Lung microvascular endothelial cell (primary cell): ENCODE measurements around the gene TFF1. TPM values are rescaled to one million over a fixed set of nuclear protein-coding genes. Genes with fewer than 3 reads are reported as not detected.
A peak's percentile ranks its signal among the peaks of the same experiment; 100 is the strongest.

Source experiments
- DNase-seq, 2 donors: peaks; one replicate each; pipeline versions ENCODE4 v3.0.0 to v3.0.0-alpha.2; 2010; ENCODE audit warnings: low read depth in 2 of 2
- total RNA-seq: library from RNA; depleted of rRNA; stranded (reverse); fragments of >200 nt; gene quantifications from 2 replicates; pipeline ENCODE4 v1.2.1, GENCODE V29; 2014

Gene TFF1
- total RNA-seq, 1 donor from 2014 or later, result not detected

DNA sequence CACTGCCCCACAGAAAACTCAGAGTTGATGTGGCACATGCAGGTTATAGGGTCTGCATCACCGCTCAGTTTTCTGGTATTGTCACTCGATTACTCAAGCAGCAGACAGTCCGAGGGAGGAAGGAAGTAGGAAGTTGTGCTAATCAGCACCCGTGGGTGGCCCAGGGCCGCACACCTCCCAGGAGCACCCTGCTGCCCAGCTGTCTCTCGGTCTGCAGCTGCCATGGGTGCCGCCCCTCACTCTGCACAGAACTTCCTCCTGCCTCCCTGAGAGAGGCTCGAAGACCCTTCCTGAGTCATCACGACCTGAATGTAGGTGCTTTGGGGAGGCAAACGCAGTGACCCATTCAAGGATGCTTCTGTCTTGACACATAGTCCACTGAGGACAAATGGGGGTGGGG is 47.0 kb downstream of the TFF1 start:
- DNase-seq, result peak in 1 of 2 donors; percentile 27

- no peak for DNase-seq
These were observed 48.2 kb downstream of the TFF1 start for GRCh38 chr21:42317826-42318746.

- DNase-seq, result no peak
These were observed 49.0 kb downstream of the TFF1 start for GRCh38 chr21:42317341-42317741.

- no peak for DNase-seq
These were observed 49.4 kb downstream of the TFF1 start for GRCh38 chr21:42316891-42317290.

DNA sequence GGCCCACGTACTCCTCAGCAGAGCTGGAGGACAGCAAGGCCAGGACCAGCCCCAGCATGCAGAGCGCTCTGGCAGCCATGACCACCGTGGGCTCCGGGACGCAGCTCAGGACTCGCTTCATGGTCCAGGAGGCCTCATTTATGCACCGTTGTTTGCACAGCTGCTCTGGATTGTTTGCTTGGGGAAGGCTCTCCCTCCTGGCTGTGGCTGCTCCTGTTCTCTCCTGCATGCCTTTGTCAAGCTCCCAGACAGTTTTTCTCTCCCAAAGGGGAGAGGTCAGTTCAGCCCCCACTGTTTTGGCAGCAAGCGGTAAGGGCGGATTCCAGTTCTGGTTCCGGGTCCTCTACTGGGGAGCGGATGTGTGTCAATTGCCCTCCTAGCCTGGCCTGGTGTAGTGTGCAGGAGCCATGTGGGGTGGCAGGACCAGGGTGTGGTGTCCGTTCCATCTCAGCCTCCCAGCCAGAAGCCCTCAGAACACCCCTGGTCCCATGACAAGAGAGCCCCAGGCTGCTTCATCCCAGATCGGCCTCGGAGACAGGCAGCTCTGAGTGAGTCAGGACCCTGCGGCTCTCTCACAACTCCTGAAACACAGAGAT is 50.9 kb downstream of the TFF1 start, which contains the start of gene TFF3:
Gene TFF3 (minus strand): TSS at position 114 of the 596 bp plus-strand sequence. CDS start 35 bp downstream, at position 79.
- peak in 1 of 2 donors; percentile 94 for DNase-seq

- DNase-seq, result no peak
These were observed 51.6 kb downstream of the TFF1 start for GRCh38 chr21:42314616-42315295.

- DNase-seq, result peak in 1 of 2 donors; percentile 46
These were observed 52.8 kb downstream of the TFF1 start for GRCh38 chr21:42313501-42313969.

- no peak for DNase-seq
These were observed 53.7 kb downstream of the TFF1 start for GRCh38 chr21:42312626-42313104.

Other genes with a start within 250 kb of the TFF1 start
- 76.9 and 156 TPM in 2 replicates for gene ABCG1, start 147.4 kb downstream of the TFF1 start, total RNA-seq
- 138 and 1,055 TPM in 2 replicates for gene TFF3, start 51.1 kb downstream of the TFF1 start, total RNA-seq
- gene TFF2, start 15.5 kb downstream of the TFF1 start, total RNA-seq, result not detected in 2 replicates
- not detected in 2 replicates for gene TMPRSS3, start 29.5 kb upstream of the TFF1 start, total RNA-seq
- not detected in 2 replicates for gene UBASH3A, start 37.4 kb upstream of the TFF1 start, total RNA-seq
- not detected in 2 replicates for gene RSPH1, start 129.7 kb upstream of the TFF1 start, total RNA-seq
- gene SLC37A1, start 147.3 kb upstream of the TFF1 start, total RNA-seq, result 8.3 and 13.3 TPM in 2 replicates